ENCODE data around the gene SDHAF3.

Gene SDHAF3

DNA sequence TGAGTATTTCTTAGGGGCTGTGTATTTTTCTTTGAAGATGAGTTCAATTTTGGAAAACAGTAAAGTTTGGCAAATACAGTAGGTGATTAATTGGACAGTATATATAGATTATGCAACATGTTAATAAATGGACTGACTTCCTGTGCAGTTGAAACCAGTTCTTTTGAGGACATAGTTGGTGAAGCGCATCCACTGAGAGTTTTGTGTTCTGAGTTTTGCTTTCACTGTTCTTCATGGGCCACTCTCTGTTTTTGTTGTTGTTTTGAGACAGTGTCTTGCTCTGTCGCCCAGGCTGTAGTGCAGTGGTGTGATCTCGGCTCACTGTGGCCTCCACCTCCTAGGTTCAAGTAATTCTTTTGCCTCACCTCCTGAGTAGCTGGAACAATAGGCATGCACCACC lies 109.0 kb downstream of the SDHAF3 start:
- no peak overlapping the region for H3K4me3 ChIP-seq (ENCODE audit: low read depth, low read length)
- TF ChIP-seq, protein P1, sequence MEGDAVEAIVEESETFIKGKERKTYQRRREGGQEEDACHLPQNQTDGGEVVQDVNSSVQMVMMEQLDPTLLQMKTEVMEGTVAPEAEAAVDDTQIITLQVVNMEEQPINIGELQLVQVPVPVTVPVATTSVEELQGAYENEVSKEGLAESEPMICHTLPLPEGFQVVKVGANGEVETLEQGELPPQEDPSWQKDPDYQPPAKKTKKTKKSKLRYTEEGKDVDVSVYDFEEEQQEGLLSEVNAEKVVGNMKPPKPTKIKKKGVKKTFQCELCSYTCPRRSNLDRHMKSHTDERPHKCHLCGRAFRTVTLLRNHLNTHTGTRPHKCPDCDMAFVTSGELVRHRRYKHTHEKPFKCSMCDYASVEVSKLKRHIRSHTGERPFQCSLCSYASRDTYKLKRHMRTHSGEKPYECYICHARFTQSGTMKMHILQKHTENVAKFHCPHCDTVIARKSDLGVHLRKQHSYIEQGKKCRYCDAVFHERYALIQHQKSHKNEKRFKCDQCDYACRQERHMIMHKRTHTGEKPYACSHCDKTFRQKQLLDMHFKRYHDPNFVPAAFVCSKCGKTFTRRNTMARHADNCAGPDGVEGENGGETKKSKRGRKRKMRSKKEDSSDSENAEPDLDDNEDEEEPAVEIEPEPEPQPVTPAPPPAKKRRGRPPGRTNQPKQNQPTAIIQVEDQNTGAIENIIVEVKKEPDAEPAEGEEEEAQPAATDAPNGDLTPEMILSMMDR (IDR thresholded peaks at IDR 0.05; ENCODE audit: low read depth, low read length) = no peak

Data from WI38 (cell line).